Prostate gland (tissue), 2 donors: Measurements from ENCODE around the gene ACTRT2.

Experiments used
- POLR2A ChIP-seq: fragments of 450-650 bp; IDR thresholded peaks from one replicate; pipeline ENCODE4 v1.6.1; 2016; ENCODE audit warnings: antibody characterized with exemption, mild to moderate bottlenecking
- POLR2AphosphoS5 ChIP-seq: sonication (generic); formaldehyde crosslinking; IDR thresholded peaks from one replicate; pipeline ENCODE4 v1.6.1; 2017; ENCODE audit warnings: antibody characterized with exemption
- TF ChIP-seq, protein P1 (sequence below), 4 experiments: fragments of 200-600 bp in 2 of 4; fragments of 450-650 bp in 2 of 4; sonication (generic) in 2 of 4; IDR thresholded peaks; 1 replicate in 3 of 4; 2 replicates in 1 of 4; pipeline ENCODE4 v1.5.1; 2016 to 2019; ENCODE audit warnings: antibody characterized with exemption in 4 of 4, mild to moderate bottlenecking in 2 of 4, moderate library complexity in 2 of 4

DNA sequence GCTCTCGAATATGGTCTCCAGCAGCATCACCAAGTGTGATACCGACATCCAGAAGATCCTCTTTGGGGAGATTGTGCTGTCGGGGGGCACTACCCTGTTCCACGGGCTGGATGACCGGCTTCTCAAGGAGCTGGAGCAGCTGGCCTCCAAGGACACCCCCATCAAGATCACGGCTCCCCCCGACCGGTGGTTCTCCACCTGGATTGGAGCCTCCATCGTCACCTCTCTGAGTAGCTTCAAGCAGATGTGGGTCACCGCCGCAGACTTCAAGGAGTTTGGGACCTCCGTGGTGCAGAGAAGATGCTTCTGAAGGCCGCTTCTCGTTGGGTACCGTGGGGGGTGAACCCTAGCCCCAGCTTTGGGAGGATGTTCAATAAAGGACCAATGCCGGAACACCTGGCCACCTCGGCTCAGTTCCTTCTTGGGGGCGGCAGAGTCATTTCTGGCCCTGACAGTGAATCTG, 1.3 kb downstream of the ACTRT2 start:
- TF ChIP-seq, protein P1, sequence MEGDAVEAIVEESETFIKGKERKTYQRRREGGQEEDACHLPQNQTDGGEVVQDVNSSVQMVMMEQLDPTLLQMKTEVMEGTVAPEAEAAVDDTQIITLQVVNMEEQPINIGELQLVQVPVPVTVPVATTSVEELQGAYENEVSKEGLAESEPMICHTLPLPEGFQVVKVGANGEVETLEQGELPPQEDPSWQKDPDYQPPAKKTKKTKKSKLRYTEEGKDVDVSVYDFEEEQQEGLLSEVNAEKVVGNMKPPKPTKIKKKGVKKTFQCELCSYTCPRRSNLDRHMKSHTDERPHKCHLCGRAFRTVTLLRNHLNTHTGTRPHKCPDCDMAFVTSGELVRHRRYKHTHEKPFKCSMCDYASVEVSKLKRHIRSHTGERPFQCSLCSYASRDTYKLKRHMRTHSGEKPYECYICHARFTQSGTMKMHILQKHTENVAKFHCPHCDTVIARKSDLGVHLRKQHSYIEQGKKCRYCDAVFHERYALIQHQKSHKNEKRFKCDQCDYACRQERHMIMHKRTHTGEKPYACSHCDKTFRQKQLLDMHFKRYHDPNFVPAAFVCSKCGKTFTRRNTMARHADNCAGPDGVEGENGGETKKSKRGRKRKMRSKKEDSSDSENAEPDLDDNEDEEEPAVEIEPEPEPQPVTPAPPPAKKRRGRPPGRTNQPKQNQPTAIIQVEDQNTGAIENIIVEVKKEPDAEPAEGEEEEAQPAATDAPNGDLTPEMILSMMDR (IDR thresholded peaks at IDR 0.05): no peak
- TF ChIP-seq POLR2A (no peak), POLR2AphosphoS5 (no peak)
